HG02642 (cell line): Measurements from ENCODE around the gene TXLNG.
A peak's percentile ranks its signal among the peaks of the same experiment; 100 is the strongest.

ENCODE experiments used
- ATAC-seq: cut with Tn5 transposase; IDR thresholded peaks from one replicate; pipeline ENCODE4 v1.9.1; 2021; ENCODE audit warnings: mild to moderate bottlenecking; ENCODE audit not compliant: unreplicated experiment, poor library complexity

Gene TXLNG

DNA sequence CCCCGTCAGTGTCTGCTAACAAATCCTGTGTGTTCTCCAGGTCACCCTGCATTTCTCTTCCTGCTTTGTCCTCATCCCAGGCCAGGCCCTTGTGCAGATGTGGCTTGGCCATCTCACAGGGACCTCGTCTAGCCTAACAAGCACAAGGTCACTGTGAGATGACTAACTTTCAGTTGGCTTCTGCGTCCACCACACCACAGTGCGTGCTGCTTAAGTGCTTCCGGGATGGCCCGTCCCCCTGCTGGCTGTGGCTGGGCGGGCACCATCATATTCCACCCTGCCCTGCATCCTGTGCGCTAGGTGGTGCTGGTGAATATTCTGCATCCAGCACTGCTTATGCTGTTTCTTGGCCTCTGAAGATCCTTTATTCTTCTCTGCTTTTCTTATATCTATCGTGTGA lies 50.1 kb downstream of the TXLNG start:
- ATAC-seq, result peak; percentile 70

DNA sequence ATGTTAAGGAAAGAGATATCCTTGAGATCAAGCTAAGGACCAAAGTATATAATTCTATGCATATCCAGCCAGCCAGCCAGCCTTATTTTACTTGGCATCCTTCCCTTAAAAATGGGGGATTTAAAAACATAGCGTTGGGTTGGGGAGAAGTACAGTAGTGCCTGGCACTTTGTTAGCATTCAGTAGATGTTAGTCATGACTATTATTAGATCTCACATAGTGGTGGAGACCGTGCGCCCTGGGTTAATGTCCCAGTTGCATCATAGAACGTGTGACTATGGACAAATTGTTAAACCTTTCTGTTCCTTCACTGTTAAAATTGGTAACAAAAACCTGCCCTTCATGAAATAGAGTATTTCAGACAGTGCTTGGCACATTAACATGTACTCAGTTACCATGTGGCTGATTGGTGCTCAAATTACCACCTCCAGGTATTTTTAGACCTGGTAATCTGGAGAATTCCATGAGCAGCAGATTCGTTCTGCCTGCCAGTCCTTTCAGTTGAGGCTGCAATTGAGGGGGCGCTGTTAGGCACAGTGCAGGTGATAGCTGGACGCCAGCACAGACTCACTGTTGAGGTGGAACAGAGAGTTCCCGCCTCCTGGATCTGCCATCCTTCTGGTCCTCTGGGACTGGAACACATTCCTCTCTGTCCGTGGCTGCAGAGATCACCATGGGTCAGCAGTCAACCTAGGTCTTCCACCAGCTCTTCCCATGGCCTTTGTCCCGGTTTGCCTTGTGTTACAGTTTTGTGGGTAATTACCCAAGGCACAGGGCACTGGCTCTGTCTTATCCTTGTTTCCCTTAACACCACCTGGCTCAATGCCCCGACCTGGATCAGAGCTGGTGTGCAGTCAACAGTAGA lies 52.2 kb downstream of the TXLNG start:
- no peak for ATAC-seq

- no peak for ATAC-seq
These were observed 53.1 kb downstream of the TXLNG start for GRCh38 chrX:16839219-16839851.

DNA sequence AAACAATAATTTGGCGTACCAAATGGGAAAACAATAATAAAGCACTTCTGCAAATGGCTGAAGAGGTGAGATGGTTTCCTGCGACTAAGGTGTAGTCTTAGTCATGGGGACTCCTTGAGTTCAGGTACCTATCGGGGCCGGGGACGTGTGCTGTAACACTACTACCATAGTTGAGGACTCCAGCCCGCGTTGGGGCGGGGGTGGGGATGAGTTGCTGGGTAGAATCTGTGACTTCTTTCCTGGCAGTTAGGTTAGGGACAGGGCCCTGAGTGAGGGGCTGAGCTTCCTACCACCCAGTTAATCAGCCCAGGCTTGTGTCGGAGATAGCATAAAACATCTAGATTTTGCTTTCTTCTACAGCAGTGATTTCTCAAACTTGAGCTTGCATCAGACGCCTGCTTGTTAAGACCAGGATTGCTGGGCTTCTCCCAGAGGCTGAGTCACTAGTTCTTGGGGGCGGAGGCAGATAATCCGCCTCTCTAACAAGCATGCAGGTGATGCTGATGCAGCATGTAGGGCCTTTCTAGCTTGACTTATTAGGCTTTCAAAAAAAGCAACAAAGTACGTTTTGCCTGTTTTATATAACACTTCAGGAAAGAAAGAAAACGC lies 53.7 kb downstream of the TXLNG start:
- no peak for ATAC-seq

- no peak for ATAC-seq
These were observed 56.4 kb downstream of the TXLNG start for GRCh38 chrX:16842684-16843083.

DNA sequence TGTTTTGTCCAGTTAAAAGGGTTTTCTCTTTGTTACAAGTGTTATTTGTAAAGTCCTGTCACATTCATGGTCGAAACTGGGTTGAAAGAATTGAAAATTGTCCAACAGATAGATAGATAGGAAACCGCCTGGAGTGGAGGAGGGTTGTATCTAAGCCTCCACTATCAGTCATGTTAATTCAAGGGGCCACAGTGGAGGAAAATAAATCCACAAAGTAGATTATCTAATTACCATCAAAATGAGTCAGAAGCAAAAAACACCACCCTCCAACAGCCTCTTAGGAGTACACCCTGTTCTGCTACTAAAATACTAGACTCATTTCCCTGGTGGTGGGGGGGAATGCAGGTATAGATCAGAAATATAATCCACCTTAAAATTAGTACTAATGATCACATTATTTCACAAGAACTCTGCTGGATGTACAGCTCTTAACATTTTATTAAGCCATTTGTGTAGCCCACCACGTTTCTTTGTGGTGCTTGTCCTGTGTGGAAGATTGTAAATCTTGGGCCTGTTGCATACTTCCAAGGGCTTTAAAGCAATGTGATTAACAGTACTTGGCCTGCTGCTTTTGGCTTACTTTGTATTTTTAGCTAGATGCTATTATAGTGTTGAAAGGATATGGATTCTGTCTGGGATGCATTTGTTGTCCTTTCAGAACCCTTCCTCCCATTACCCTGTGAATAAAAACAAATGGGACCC lies 57.1 kb downstream of the TXLNG start:
- no peak for ATAC-seq

DNA sequence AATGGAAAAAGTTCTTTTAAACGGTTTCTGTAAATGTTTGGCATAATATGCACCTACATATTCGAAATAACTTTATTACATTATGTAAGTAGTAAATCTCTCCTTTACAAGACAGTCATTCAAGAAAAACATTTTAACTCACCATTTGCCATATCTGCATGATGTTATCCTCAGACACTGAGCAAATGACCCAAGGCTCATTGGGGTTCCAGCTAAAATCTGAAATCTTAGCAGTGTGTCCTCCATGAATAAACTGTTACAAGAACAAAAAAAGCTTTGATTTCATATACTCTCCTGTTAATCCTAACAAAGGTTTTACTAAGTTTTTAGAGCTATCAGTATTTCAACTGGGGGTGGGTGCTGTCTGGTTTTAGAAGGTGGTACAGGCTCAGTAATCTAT lies 59.4 kb downstream of the TXLNG start:
- no peak for ATAC-seq

- ATAC-seq, result no peak
These were observed 62.3 kb downstream of the TXLNG start for GRCh38 chrX:16848541-16848940.

DNA sequence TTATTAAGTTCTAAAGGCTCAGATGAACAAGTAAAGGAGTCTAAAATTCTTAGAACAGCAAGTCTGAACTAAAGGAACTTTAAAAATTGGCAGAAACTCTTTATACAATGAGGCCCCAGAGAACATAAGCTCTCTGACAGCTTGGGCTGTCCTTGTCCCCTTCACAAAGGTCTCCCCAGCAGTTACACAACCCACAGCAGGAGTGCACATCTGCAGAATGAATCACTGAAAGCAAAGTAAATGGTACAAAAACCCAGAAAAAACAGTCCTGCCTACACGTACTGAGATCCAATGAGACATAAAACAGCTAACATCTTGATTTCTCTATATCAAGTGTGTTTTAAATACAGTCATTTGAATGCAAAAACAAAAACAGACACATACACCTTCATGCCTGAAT lies 65.2 kb downstream of the TXLNG start:
- no peak for ATAC-seq

DNA sequence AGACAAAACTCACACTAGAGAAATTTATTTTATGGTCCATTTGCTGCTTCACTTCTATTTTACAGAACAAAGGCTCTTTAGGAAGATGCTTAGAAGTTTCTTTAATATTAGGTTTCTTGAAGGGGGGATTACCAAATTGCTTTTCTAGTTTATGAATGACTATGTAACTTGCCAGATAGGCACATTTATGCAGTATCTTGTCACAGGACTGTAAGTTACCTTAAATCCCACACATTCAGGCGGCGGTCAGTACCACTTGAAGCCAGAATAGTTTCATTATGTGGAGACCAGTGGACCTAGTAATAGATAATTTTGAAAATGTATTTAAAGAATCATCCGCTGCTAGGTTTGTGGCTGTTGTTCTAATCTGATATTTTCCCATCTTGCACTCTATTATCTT lies 65.6 kb downstream of the TXLNG start:
- no peak for ATAC-seq

DNA sequence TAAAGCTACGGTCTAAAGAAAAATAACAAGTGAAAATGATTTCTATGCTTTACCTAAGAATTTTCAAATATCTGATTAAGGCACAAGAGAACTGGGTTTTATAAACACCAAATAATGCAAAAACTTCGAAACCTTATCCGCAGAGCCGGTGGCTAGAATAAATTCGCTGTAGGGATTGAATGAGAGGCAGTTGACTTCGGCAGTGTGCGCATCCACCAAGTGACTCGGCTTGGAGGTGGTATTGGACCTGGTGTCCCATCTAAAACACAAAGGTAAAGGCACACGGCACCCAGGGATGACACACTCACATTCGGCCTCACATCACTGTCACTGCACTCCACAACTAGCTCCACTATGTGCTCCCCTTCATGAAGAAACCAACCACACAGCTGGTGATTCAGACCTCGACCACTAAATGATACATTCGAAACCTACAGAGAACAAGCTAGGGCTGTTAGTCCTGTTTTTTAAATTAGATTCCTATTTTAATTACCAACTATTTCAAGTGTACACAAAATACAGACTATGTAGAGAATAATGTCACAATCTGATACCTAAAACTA lies 66.4 kb downstream of the TXLNG start:
- ATAC-seq, result no peak

DNA sequence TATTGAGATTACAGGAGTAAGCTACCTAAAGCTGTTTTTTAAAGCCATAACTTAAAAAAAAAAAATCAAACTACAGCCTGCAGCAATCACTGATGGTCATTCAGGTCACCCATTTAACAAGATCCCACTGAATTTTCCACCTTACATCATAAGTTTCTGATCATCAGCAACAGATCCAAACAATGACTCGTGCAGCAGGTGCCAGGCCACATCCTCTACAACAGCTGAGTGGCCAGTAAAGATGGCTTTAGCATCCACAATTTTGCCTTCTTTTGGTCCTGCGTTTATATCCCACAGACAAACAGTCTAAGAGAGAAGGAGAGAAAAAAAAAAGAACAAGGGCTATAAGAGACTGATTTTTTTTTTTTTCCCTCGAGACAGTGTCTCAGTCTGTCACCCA lies 67.3 kb downstream of the TXLNG start:
- no peak for ATAC-seq

DNA sequence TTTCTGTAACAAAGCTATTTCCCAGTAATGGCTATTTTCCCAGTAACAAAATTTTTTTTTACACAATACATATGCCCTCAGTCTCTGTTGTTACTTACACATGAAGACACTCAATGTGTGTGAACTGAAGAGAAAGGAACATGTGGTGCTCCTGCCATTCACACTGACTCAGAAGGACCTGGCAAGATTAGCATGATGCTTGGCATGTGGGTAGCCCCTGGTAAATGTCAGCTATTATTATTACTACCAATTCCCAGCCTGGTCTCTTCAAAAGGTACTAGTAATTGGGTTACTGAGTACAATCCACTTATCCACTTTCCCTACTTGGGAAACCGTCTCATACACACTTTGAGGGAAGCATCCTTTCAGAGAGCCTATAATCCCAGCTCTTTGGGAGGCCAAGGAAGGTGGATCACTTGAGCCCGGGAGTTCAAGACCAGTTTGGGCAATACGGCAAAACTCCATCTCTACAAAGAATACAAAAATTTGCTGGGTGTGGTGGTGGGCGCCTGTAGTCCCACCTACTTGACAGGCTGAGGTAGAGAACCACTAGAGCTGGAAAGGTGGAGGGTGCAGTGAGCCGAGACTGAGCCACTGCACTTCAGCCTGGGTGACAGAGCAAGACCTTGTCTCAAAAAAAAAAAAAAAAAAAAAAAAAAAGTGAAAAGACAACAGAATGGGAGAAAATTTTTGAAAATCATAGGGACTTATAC lies 69.3 kb downstream of the TXLNG start:
- ATAC-seq, result no peak

DNA sequence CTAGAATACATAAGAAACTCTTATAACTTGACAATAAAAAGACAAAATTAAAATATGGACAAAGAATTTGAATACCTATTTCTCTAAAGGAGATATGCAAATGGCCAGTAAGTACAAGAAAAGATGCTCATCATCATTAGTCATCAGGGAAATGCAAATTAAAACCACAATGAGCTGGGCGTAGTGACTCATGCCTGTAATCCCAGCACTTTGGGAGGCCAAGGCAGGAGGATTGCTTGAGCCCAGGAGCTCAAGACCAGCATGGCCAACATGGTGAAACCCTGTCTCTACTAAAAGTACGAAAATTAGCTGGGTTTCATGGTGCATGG lies 69.8 kb downstream of the TXLNG start:
- ATAC-seq, result peak; percentile 47

- ATAC-seq, result no peak
These were observed 70.5 kb downstream of the TXLNG start for GRCh38 chrX:16856744-16857143.

DNA sequence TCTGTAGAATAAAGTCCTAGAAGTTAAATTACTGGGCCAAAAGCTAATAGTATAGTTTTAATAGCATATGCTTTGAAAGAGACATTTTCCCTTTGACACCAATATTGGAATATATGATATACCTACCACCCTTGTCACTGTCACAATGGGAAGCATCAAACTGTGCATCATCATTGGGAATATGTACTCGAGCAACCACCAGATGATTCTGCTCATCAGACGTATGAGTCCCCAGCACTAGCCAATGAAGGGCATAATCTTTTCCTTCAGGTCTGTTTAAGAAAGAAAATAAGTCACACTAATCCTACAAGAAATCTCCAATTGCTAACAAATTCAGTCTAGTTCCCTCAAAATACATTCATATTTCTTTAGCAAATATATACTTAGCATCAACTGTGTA lies 76.6 kb downstream of the TXLNG start:
- no peak for ATAC-seq

- no peak for ATAC-seq
These were observed 81.7 kb downstream of the TXLNG start for GRCh38 chrX:16867947-16868346.

GRCh38 chrX:16868920-16869319 lies 82.7 kb downstream of the TXLNG start:
- ATAC-seq, result no peak

- ATAC-seq, result peak; percentile 56
These were observed 83.3 kb downstream of the TXLNG start for GRCh38 chrX:16869393-16870094.
